ENCODE measurements around the gene ALOXE3.

Gene ALOXE3

DNA sequence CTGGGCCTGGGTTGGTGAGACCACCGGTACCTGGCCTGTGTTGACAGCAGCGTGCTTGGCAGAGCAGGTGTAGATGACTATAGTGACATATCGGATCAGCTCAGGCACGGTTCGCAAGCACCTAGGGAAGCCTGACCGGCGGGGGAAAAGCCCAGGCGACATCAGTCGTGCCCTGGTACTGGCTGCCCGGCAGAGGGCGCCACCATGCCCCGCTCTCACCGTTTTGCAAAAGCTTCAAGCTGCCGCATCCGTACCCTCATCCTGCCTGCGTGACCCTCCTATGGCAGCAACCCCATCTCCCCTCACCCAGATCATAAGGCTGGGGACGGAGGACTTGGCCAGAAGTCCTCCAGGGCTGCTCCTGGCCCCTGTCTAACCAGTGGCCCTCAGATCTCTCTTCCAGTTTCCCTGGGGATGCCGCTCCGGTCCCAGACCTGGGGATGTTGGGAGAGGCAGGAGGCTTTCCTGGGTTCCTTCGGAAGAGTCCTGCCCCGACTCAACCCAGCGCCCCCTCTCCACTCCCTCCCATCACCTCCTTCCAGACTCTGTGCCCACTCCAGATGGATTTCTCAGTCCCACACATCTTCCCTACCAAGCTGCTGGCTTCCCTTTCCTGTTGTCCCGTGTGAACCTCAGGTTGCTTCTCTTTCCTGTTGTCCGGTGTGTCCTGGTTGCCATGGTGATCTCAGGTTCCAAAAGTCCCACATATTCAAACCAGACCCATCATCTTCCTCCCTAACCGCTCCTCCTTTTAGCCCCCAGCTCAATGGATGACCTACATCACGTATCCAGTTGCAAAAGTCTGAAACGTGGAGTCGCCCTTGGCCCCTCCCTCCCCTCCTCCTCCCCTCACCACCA, 44.5 kb downstream of the ALOXE3 start:
- Histone ChIP-seq H3K4me3 (peak overlapping the region; percentile 50), H3K27ac (no peak overlapping the region)
- TF ChIP-seq, protein P1, sequence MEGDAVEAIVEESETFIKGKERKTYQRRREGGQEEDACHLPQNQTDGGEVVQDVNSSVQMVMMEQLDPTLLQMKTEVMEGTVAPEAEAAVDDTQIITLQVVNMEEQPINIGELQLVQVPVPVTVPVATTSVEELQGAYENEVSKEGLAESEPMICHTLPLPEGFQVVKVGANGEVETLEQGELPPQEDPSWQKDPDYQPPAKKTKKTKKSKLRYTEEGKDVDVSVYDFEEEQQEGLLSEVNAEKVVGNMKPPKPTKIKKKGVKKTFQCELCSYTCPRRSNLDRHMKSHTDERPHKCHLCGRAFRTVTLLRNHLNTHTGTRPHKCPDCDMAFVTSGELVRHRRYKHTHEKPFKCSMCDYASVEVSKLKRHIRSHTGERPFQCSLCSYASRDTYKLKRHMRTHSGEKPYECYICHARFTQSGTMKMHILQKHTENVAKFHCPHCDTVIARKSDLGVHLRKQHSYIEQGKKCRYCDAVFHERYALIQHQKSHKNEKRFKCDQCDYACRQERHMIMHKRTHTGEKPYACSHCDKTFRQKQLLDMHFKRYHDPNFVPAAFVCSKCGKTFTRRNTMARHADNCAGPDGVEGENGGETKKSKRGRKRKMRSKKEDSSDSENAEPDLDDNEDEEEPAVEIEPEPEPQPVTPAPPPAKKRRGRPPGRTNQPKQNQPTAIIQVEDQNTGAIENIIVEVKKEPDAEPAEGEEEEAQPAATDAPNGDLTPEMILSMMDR (IDR thresholded peaks at IDR 0.05): peak; percentile 81
- no peak for DNase-seq (ENCODE audit: low spot score)

DNA sequence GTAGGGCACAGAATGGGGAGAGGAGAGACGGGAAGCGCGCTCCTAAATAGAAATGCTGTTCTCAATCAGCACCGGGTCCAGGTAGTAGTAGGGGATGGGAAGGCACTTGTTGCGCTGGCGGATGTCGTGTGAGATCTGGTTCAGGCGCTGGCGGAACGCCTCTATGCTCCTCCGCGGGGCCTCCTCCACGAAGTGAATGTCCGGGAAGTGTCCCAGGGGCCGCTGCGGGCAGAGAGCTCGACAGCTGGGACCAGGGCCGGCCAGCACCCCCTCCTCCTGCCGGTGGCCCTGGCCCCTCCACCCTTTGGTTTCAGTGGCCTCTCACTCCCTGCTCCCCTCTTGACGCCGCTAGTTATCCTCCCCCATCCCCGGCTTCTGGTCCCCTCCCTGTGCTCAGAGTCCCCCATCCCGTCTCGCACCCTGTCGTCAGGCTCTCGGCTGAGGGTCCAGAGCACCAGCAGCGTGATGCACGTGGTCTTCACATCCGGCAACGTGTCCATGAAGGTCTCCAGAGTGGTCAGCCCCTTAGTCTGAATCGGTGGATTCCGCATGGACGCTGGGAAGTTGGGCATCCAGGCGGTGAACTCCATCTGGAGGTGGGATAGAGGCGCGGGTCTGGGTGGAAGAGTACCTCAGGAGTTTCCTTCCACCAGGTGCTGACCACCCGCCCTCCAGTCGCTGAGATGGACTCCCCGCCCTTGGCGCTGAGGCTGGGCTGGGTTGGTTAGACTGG, 45.4 kb downstream of the ALOXE3 start:
- TF ChIP-seq, protein P1 (IDR thresholded peaks at IDR 0.05): no peak
- peak overlapping the region; percentile 50 for H3K4me3 ChIP-seq
- DNase-seq (ENCODE audit: low spot score): no peak
- no peak overlapping the region for H3K27ac ChIP-seq

DNA sequence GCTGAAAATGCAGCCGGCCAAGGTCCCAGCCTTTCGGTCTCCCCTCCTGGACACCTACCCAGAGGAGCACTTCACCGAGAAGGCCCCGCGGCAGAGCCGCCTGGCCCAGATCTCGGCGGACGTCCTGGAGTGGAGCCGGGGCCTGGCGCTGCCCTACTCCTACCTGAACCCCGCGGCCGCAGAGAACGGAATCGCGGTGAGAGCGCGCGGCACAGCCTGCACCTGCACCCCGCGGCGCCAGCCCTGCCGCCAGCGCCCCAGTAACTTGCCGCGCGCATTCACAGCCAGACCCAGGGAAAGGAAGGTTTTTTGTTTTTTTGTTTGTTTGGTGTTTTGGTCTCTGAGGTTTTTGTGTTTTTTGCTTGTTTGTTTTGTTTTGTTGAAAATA, 46.0 kb downstream of the ALOXE3 start:
- Histone ChIP-seq H3K4me3 (peak overlapping the region; percentile 50), H3K27ac (no peak overlapping the region)
- no peak for DNase-seq (ENCODE audit: low spot score)
- TF ChIP-seq, protein P1 (IDR thresholded peaks at IDR 0.05): no peak

DNA sequence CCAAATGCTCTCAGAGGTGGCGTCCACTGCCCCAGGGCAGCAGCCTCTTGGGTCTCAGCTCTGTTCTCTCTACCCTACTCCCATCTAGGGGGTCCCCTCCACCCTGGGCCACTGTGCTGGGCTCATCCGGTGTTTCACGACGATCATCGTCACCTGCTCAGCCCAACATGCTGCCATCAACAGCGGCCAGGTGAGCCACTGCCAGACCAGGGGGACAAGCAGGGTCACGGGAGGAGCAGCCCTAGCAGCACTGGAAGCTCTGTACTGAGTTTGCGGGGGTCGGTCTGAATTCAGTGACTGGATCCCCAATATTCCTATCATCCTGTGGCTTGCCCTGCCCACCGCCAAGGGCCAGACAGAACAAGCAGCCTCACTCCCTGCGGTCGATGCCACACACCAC, 46.8 kb downstream of the ALOXE3 start:
- DNase-seq (ENCODE audit: low spot score): no peak
- Histone ChIP-seq H3K4me3 (no peak overlapping the region), H3K27ac (no peak overlapping the region)
- TF ChIP-seq, protein P1 (IDR thresholded peaks at IDR 0.05): no peak

DNA sequence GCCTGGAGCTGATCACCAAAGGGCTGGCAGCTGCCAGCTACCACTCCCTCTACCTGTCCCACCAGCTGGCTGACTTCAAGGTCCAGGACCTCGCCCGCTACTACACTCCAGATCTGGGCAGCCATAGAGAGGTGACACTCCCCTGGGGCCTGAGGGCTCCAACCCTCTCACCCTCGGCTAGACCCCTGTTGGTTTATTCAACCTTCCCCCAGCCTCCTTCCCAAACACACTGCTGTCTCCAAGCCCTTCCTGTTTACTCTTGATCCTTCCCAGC, 48.8 kb downstream of the ALOXE3 start:
- peak overlapping the region in 1 of 2 donors; percentile 66 for H3K27ac ChIP-seq
- DNase-seq (ENCODE audit: low spot score): no peak
- TF ChIP-seq, protein P1 (IDR thresholded peaks at IDR 0.05): no peak
- no peak overlapping the region for H3K4me3 ChIP-seq

DNA sequence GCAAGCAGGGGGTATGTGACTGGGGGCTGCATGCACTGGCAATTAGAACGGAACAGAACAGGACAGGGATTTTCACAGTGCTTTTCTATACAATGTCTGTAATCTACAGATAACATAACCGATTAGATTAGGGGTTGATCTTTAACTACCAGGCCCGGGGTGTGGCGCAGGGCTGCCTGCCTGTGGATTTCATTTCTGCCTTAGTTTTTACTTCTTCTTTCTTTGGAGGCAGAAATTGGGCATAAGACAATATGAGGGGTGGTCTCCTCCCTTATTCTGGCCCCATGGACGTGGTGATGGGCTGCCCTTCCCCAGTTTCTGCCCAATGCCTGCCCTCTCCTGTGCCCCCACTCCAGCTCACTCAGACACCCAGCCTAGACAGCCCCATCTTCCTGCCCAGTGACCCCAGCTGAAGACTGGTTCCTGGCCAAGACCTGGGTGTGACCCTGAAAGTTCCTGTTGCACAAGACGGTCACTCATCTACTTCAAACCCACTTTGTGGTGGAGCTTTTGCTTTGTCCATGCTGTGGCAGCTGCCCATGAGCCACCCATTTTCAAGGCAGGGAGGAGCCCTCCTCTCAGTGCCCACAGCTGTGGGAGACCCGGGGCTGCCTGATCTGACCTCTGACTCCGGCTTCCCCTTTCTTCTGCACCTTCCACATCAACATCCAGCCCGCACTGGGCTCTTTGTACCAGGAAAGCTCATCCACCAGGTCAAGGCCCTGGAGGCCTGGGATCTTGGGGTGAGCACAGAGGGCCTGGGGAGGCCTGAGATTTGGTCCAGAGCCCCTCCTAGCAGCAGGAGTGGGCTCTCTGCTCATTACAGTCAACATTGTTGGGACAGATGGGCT, 49.4 kb downstream of the ALOXE3 start:
- no peak for DNase-seq (ENCODE audit: low spot score)
- H3K4me3 ChIP-seq: no peak overlapping the region
- TF ChIP-seq, protein P1 (IDR thresholded peaks at IDR 0.05): no peak
- H3K27ac ChIP-seq: peak overlapping the region in 1 of 2 donors; percentile 66

Data from coronary artery (tissue), 2 donors.